GM19043 (cell line): Measurements from ENCODE around the gene IGFL4.

Experiments
- ATAC-seq: cut with Tn5 transposase; IDR thresholded peaks from one replicate; pipeline ENCODE4 v1.9.1; 2021; ENCODE audit warnings: low read depth; ENCODE audit not compliant: unreplicated experiment

Gene IGFL4

DNA sequence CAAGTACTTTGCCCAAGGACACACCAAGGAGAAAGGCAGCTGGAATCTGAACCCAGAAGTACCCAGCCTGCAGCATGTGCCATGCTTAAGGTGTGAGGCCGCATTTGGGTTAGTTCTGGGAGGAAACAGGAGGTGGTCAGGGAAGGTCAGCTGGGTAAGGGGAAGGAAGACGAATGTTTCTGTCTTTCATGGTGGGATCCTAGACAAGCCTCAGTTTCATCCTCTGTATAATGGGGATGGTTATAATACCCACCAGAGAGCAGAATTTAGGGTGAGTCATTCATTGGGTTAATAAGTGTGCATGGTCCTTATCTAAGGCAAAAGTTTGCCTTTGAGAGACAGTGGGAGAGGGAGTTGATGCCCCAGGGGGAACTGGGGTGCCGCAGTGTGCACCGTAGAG lies 42.0 kb downstream of the IGFL4 start:
- ATAC-seq = no peak

DNA sequence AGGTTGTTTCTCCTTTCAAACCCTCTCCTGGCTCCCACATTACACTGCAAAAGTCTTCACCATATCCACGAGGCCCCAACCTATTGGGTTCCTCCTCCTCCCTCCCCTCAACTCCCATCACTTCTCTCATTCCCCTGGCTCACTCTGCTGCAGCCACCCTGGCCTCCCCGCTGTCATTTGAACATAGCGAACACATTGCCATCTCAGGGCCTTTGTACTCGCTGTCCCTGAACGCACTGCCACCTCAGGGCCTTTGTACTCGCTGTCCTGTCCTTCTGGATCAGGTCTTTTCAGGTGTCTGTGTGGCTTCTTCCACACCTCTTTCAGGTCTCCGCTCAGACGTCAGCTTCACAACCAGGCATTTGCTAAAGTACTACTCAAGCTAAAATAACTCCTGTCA lies 43.9 kb downstream of the IGFL4 start:
- no peak for ATAC-seq

GRCh38 chr19:45995715-45996385 lies 45.0 kb downstream of the IGFL4 start:
- no peak for ATAC-seq

GRCh38 chr19:45994998-45995714 lies 45.6 kb downstream of the IGFL4 start, which contains the start of gene CCDC61:
Gene CCDC61 (plus strand): TSS chr19:45995467. CDS start chr19:46003019, 7,552 bp downstream.
- peak; percentile 94 for ATAC-seq

DNA sequence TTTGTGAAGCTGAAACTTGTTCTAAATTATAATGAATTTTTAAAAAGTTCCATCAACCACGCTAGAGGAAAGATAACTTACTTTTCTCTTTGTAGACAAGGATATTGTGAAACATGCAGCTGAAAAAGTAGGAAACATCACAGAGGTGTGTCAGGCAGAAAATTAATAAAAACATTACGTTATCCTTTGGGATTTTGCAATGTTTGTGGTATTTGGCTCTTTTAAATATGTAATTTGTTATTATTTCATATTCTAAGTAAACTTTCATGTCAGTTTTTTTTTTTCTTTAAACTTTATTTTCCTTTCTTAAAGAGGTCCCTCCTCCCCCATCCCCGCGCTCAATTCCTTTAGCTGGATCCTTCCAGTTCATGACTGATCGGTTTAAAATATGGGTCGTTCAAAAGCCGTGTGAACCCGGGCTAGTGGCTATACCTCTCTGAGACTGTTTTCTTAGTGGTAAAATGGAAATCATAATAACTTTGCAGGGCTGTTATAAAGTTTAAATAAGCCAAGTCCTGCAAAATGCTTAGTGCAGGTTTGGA lies 46.3 kb downstream of the IGFL4 start:
- no peak for ATAC-seq

DNA sequence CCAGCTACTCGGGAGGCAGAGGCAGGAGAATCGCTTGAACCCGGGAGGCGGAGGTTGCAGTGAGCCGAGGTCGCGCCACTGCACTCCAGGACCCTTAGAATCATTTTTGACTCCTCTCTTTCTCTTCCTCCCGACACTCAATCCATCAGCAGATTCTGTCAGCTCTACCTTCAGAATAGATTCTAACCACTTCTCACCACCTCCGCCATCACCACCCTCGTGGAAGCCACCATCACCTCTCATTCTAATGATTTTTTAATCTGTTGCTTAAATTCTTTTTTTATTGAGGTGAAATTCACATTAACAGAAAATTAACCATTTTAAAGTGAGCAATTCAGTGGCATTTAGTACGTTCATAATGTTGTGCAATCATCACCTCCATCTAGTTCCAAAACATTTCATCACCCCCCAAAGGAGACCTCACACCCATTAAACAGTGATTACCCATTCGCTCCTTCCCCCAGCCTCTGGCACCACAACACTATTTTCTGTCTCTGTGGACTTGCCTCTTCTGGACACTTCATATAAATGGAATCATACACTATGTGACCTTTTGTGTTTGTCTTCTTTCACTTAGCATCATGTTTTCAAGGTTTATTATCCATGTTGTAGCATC lies 50.6 kb downstream of the IGFL4 start:
- ATAC-seq = no peak
